Measurements from ENCODE around the gene CAPS2. TPM values are rescaled to one million over a fixed set of nuclear protein-coding genes. Genes with fewer than 3 reads are reported as not detected.

CAPS2 gene
- polyA plus RNA-seq, 1 donor (not counting 4 experiments of a cell fraction or from before 2014, with no cell fraction given) = 2.2 TPM

GRCh38 chr12:75257510-75257909 lies 72.6 kb downstream of the CAPS2 start:
- dilution Hi-C loops (cut with MboI; ENCODE audit: extremely low pct_ligation_motif_present, low sequenced_read_pairs) = no loop called here
- FAIRE-seq = no peak

DNA sequence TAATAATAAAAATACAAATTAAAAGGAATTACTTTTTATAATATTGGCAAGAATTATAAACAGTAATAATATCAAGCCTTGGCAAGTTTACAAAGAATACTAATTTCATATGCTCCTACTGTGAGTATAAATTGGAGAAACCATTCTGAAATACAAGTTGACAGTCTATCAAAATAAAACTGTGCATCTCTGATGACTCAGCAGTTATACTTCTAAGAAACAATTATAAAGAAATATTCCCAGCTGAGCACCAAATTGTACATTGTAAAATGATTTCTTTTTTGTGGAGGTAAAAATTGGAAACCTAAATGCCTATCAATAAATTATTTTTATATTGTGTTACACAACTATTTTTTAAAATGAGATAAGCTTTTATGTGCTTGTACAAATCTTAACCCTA lies 85.0 kb downstream of the CAPS2 start:
- no peaks in the 10 kb centered on the region for H4K20me1 ChIP-seq (ENCODE audit: control insufficient read depth, extremely low read depth, insufficient read depth, low read length)
- no peaks in the 10 kb centered on the region for H3K9me1 ChIP-seq (ENCODE audit: control insufficient read depth, extremely low read depth, insufficient read depth, low read length)
- no peaks in the 10 kb centered on the region for H3K27me3 ChIP-seq (ENCODE audit: control insufficient read depth, extremely low read depth, insufficient read depth, low read length)
- no peak overlapping the region for H3K4me3 ChIP-seq (ENCODE audit: control insufficient read depth in 2 of 3, extremely low read depth in 1 of 3, insufficient read depth in 2 of 3, low read depth in 1 of 3, low read length in 3 of 3)
- no peaks in the 10 kb centered on the region for H3K36me3 ChIP-seq (ENCODE audit: control insufficient read depth in 2 of 2, extremely low read depth in 1 of 2, insufficient read depth in 2 of 2, low read length in 2 of 2)
- TF ChIP-seq CTCF (optimal IDR thresholded peaks at IDR 0.05 in 1 of 3, IDR thresholded peaks at IDR 0.05 in 1 of 3, conservative IDR thresholded peaks at IDR 0.05 in 1 of 3; ENCODE audit: extremely low read depth in 1 of 3, insufficient read depth in 2 of 3, low read length in 3 of 3) (no peak), EZH2 (IDR thresholded peaks at IDR 0.05; ENCODE audit: low read length) (no peak)
- no peak overlapping the region for H3K4me2 ChIP-seq (ENCODE audit: control insufficient read depth, extremely low read depth, insufficient read depth, low read depth, low read length)
- H3K4me1 ChIP-seq (ENCODE audit: control insufficient read depth, extremely low read depth, insufficient read depth, low read length) = no peaks in the 10 kb centered on the region
- H3K79me2 ChIP-seq (ENCODE audit: control insufficient read depth, insufficient read depth, low read length) = no peaks in the 10 kb centered on the region
- no peak overlapping the region for H3K27ac ChIP-seq (ENCODE audit: control insufficient read depth, insufficient read depth, low read length)
- FAIRE-seq = no peak
- no peak for DNase-seq (ENCODE audit: low read depth, low spot score)
- no peaks in the 10 kb centered on the region for H3K9me3 ChIP-seq (ENCODE audit: control insufficient read depth, low read depth, low read length)
- dilution Hi-C loops (cut with MboI; ENCODE audit: extremely low pct_ligation_motif_present, low sequenced_read_pairs) = no loop called here
- H3K9ac ChIP-seq (ENCODE audit: control insufficient read depth, extremely low read depth, insufficient read depth, low read length) = no peak overlapping the region
- no peak overlapping the region for H2AFZ ChIP-seq (ENCODE audit: control insufficient read depth, low read length)

More at GRCh38 chr12:75257510-75257909, 72.6 kb downstream of the CAPS2 start:
- Histone ChIP-seq H3K9me3 (ENCODE audit: control insufficient read depth, low read depth, low read length) (no peaks in the 10 kb centered on the region), H3K36me3 (ENCODE audit: control insufficient read depth in 2 of 2, extremely low read depth in 1 of 2, insufficient read depth in 2 of 2, low read length in 2 of 2) (no peaks in the 10 kb centered on the region), H3K4me3 (ENCODE audit: control insufficient read depth in 2 of 3, extremely low read depth in 1 of 3, insufficient read depth in 2 of 3, low read depth in 1 of 3, low read length in 3 of 3) (no peak overlapping the region), H2AFZ (ENCODE audit: control insufficient read depth, low read length) (no peak overlapping the region), H3K79me2 (ENCODE audit: control insufficient read depth, insufficient read depth, low read length) (no peaks in the 10 kb centered on the region), H4K20me1 (ENCODE audit: control insufficient read depth, extremely low read depth, insufficient read depth, low read length) (no peaks in the 10 kb centered on the region), H3K9me1 (ENCODE audit: control insufficient read depth, extremely low read depth, insufficient read depth, low read length) (no peaks in the 10 kb centered on the region), H3K9ac (ENCODE audit: control insufficient read depth, extremely low read depth, insufficient read depth, low read length) (no peak overlapping the region), H3K27me3 (ENCODE audit: control insufficient read depth, extremely low read depth, insufficient read depth, low read length) (no peaks in the 10 kb centered on the region), H3K4me1 (ENCODE audit: control insufficient read depth, extremely low read depth, insufficient read depth, low read length) (no peaks in the 10 kb centered on the region), H3K27ac (ENCODE audit: control insufficient read depth, insufficient read depth, low read length) (no peak overlapping the region), H3K4me2 (ENCODE audit: control insufficient read depth, extremely low read depth, insufficient read depth, low read depth, low read length) (no peak overlapping the region)
- no peak for DNase-seq (ENCODE audit: low read depth, low spot score)
- TF ChIP-seq CTCF (optimal IDR thresholded peaks at IDR 0.05 in 1 of 3, IDR thresholded peaks at IDR 0.05 in 1 of 3, conservative IDR thresholded peaks at IDR 0.05 in 1 of 3; ENCODE audit: extremely low read depth in 1 of 3, insufficient read depth in 2 of 3, low read length in 3 of 3) (no peak), EZH2 (IDR thresholded peaks at IDR 0.05; ENCODE audit: low read length) (no peak)
